Measurements from ENCODE around the gene ORM2.
"Not testable (repeated sequence)": the region's sequence is repeated elsewhere in the genome, so short reads cannot be mapped to it uniquely, and the experiment has no call there.

ORM2 gene

GRCh38 chr9:114329625-114330022 is at the start of gene ORM2:
ORM2 (plus strand) TSS chr9:114329869; CDS start chr9:114329905, 36 bp downstream.
- H3K27me3 ChIP-seq (ENCODE audit: control insufficient read depth, insufficient read depth, low read length): not testable (repeated sequence)

DNA sequence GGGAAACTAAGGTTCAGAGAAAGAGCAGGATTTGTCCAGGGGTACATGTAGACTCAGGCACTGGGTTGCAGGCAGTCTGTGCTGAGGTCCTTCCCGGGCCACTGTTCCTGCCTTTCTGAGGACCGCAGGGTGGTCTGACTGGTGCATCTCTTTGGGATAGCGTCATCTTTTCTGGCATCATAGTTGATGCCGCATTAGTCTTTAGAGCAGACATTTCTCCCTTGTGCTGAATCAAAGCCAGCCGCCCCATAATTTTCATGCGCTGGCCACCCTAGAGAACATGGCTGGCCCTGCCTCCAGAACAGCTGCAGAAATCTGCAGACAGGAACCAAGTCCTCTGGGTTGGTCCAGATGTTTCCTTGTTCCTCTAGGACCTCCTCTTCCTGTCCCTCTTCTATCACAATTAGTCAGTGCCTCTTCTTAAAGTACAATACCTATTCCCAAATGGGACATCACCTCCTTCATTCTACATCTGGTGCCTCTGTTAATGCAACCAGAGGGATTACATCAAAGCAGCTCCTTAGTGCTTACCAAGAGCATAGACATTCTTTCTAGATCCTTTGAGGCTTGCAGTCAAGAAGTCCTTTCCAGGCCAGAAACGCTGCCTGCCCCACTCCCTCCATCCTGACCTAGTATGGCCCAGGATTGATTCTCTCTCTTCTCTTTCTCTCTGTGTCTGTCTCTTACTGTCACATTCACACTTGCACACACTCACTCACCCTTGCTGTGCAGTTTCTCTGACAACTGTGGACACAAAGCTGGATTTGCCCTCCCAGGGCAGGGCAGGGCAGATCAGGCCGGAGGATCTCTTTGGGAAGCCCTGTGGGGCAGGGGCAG is 48.8 kb upstream of the ORM2 start:
- no peak overlapping the region for H3K27ac ChIP-seq (ENCODE audit: low read depth, low read length)
- no peaks in the 10 kb centered on the region for H3K9me3 ChIP-seq (ENCODE audit: control insufficient read depth, insufficient read depth, low read depth, low read length)
- H3K4me1 ChIP-seq (ENCODE audit: control insufficient read depth, insufficient read depth, low read length): peaks cover 8% of the 10 kb centered on the region; the same call in 1 of the 2 replicates
- H3K4me3 ChIP-seq (ENCODE audit: low read depth, low read length): no peak overlapping the region
- H3K27me3 ChIP-seq (ENCODE audit: control insufficient read depth, insufficient read depth, low read length): no peaks in the 10 kb centered on the region
- peaks cover 15% of the 10 kb centered on the region; the same call in 1 of the 2 replicates for H3K36me3 ChIP-seq (ENCODE audit: control insufficient read depth, insufficient read depth, low read length)
- H3K9ac ChIP-seq (ENCODE audit: low read length): no peak overlapping the region

More at GRCh38 chr9:114329625-114330022, at the start of gene ORM2:
- H3K4me3 ChIP-seq (ENCODE audit: low read depth, low read length); H3K9me3 ChIP-seq (ENCODE audit: control insufficient read depth, insufficient read depth, low read depth, low read length); H3K4me1 ChIP-seq (ENCODE audit: control insufficient read depth, insufficient read depth, low read length); H3K9ac ChIP-seq (ENCODE audit: low read length); H3K36me3 ChIP-seq (ENCODE audit: control insufficient read depth, insufficient read depth, low read length); H3K27ac ChIP-seq (ENCODE audit: low read depth, low read length): not testable (repeated sequence)

GRCh38 chr9:114281473-114282103 is 48.1 kb upstream of the ORM2 start:
- Histone ChIP-seq H3K36me3 (ENCODE audit: control insufficient read depth, insufficient read depth, low read length) (peaks cover 12% of the 10 kb centered on the region; the same call in 1 of the 2 replicates), H3K4me1 (ENCODE audit: control insufficient read depth, insufficient read depth, low read length) (peaks cover 9% of the 10 kb centered on the region; the same call in 1 of the 2 replicates), H3K4me3 (ENCODE audit: low read depth, low read length) (no peak overlapping the region), H3K9ac (ENCODE audit: low read length) (no peak overlapping the region), H3K9me3 (ENCODE audit: control insufficient read depth, insufficient read depth, low read depth, low read length) (no peaks in the 10 kb centered on the region), H3K27ac (ENCODE audit: low read depth, low read length) (no peak overlapping the region), H3K27me3 (ENCODE audit: control insufficient read depth, insufficient read depth, low read length) (no peaks in the 10 kb centered on the region)

GRCh38 chr9:114282104-114282485 is 47.6 kb upstream of the ORM2 start:
- no peaks in the 10 kb centered on the region for H3K9me3 ChIP-seq (ENCODE audit: control insufficient read depth, insufficient read depth, low read depth, low read length)
- H3K9ac ChIP-seq (ENCODE audit: low read length): no peak overlapping the region
- H3K27me3 ChIP-seq (ENCODE audit: control insufficient read depth, insufficient read depth, low read length): no peaks in the 10 kb centered on the region
- peaks cover 9% of the 10 kb centered on the region; the same call in 1 of the 2 replicates for H3K4me1 ChIP-seq (ENCODE audit: control insufficient read depth, insufficient read depth, low read length)
- H3K36me3 ChIP-seq (ENCODE audit: control insufficient read depth, insufficient read depth, low read length): peaks cover 12% of the 10 kb centered on the region; the same call in 1 of the 2 replicates
- H3K4me3 ChIP-seq (ENCODE audit: low read depth, low read length): no peak overlapping the region
- no peak overlapping the region for H3K27ac ChIP-seq (ENCODE audit: low read depth, low read length)

GRCh38 chr9:114282507-114282906 is 47.2 kb upstream of the ORM2 start:
- Histone ChIP-seq H3K9ac (ENCODE audit: low read length) (no peak overlapping the region), H3K27ac (ENCODE audit: low read depth, low read length) (no peak overlapping the region), H3K27me3 (ENCODE audit: control insufficient read depth, insufficient read depth, low read length) (no peaks in the 10 kb centered on the region), H3K9me3 (ENCODE audit: control insufficient read depth, insufficient read depth, low read depth, low read length) (no peaks in the 10 kb centered on the region), H3K4me3 (ENCODE audit: low read depth, low read length) (no peak overlapping the region), H3K4me1 (ENCODE audit: control insufficient read depth, insufficient read depth, low read length) (peaks cover 10% of the 10 kb centered on the region; the same call in 1 of the 2 replicates), H3K36me3 (ENCODE audit: control insufficient read depth, insufficient read depth, low read length) (peaks cover 12% of the 10 kb centered on the region; the same call in 1 of the 2 replicates)

DNA sequence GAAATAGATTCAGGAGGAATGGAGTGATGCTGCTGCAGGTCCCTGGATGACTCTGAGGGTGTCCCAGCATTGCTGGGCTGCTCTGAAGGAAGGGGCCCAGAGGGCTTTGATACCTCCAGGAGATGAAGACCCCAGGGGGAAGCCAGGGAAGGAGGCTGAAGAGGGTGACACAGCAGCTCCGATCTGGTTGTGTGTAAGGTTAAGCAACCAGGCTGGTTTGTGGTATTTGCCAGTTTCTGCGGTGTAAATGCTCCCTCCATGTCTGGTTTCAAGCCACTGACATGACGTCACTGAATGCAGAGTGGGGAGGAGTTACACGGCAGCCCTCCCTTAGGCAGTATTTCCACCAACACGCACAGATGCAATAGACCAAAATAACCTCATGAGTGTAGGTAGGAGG is 46.7 kb upstream of the ORM2 start:
- H3K4me3 ChIP-seq (ENCODE audit: low read depth, low read length): no peak overlapping the region
- H3K36me3 ChIP-seq (ENCODE audit: control insufficient read depth, insufficient read depth, low read length): peaks cover 14% of the 10 kb centered on the region; the same call in 1 of the 2 replicates
- no peak overlapping the region for H3K27ac ChIP-seq (ENCODE audit: low read depth, low read length)
- no peak overlapping the region for H3K9ac ChIP-seq (ENCODE audit: low read length)
- H3K4me1 ChIP-seq (ENCODE audit: control insufficient read depth, insufficient read depth, low read length): peaks cover 14% of the 10 kb centered on the region
- no peaks in the 10 kb centered on the region for H3K27me3 ChIP-seq (ENCODE audit: control insufficient read depth, insufficient read depth, low read length)
- H3K9me3 ChIP-seq (ENCODE audit: control insufficient read depth, insufficient read depth, low read depth, low read length): no peaks in the 10 kb centered on the region

GRCh38 chr9:114283551-114284111 is 46.0 kb upstream of the ORM2 start:
- Histone ChIP-seq H3K27ac (ENCODE audit: low read depth, low read length) (no peak overlapping the region), H3K27me3 (ENCODE audit: control insufficient read depth, insufficient read depth, low read length) (no peaks in the 10 kb centered on the region), H3K9ac (ENCODE audit: low read length) (no peak overlapping the region), H3K4me3 (ENCODE audit: low read depth, low read length) (no peak overlapping the region), H3K36me3 (ENCODE audit: control insufficient read depth, insufficient read depth, low read length) (peaks cover 16% of the 10 kb centered on the region; the same call in 1 of the 2 replicates), H3K4me1 (ENCODE audit: control insufficient read depth, insufficient read depth, low read length) (peaks cover 21% of the 10 kb centered on the region), H3K9me3 (ENCODE audit: control insufficient read depth, insufficient read depth, low read depth, low read length) (no peaks in the 10 kb centered on the region)

DNA sequence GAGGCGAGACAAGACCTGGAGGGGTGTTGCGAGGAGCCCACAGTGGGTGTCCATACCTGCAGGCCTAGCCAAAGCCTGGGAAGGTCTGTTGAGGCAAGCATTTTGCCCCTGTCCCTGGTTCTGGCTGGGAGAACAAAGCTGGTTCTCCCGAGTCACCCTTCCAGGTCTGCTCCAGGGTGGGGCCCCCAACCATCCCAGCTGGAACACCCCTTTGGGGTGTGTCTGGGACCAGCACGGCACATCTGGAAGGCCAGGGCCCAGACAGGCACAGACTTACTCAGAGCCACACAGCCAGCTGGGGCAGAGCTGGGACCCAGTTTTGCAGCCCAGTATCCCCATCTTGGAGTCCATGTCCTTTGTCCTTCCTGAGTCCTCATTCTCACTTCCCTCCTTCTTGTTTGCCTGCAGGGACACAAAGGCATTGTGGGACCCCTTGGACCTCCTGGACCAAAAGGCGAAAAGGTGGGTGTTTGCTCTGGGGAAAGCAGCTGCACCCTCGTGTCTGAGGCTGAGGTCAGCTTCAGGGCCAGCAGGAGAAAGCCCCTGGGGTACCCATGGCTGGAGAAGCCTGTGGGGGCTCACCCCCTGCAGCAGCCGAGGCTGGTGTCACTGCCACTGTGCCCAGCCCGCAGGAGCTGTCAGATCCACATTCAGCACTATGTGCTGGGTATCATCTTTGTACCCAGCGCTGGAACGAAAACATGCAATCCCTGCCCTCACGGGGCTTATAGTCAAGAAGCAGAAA is 45.2 kb upstream of the ORM2 start:
- Histone ChIP-seq H3K9ac (ENCODE audit: low read length) (no peak overlapping the region), H3K9me3 (ENCODE audit: control insufficient read depth, insufficient read depth, low read depth, low read length) (no peaks in the 10 kb centered on the region), H3K36me3 (ENCODE audit: control insufficient read depth, insufficient read depth, low read length) (peaks cover 12% of the 10 kb centered on the region; the same call in 1 of the 2 replicates), H3K27ac (ENCODE audit: low read depth, low read length) (no peak overlapping the region), H3K4me1 (ENCODE audit: control insufficient read depth, insufficient read depth, low read length) (peaks cover 23% of the 10 kb centered on the region), H3K27me3 (ENCODE audit: control insufficient read depth, insufficient read depth, low read length) (no peaks in the 10 kb centered on the region), H3K4me3 (ENCODE audit: low read depth, low read length) (no peak overlapping the region)

DNA sequence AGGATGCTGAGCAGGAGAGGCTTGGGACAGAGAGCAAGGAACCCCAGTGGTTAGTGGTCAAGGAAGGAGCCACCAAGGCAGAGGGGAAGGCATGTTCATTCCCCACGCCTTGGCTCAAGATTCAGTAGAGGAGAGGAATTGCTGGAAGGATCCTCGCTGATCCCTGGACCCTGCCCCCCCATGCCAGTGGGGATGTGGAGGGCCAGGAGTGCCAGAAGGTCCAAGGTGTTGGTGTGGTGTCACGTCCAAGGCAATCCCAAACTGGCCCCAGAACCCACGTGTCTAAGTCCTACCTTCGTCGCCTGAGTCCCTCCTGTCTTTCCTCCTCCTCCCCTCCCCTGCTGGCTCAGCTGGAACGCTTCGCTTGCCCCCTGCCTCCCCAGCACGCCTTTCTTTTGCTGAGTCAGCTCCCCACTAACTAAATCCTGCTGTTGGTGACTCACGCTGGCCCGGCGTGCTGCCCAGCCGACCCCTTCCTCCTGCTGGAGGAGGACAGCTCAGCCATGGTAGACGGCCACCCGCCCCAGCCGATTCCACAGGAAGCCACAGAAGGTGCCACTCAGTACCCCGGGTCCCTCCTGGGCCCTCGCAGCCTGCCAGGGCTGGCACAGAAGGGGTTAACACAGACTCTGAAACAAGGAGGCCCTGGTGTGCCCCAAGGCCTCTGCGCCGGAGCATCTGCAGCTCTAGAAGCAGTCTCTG is 44.4 kb upstream of the ORM2 start:
- no peaks in the 10 kb centered on the region for H3K9me3 ChIP-seq (ENCODE audit: control insufficient read depth, insufficient read depth, low read depth, low read length)
- H3K36me3 ChIP-seq (ENCODE audit: control insufficient read depth, insufficient read depth, low read length): peaks cover 12% of the 10 kb centered on the region; the same call in 1 of the 2 replicates
- no peak overlapping the region for H3K4me3 ChIP-seq (ENCODE audit: low read depth, low read length)
- H3K27ac ChIP-seq (ENCODE audit: low read depth, low read length): no peak overlapping the region
- no peaks in the 10 kb centered on the region for H3K27me3 ChIP-seq (ENCODE audit: control insufficient read depth, insufficient read depth, low read length)
- H3K4me1 ChIP-seq (ENCODE audit: control insufficient read depth, insufficient read depth, low read length): peaks cover 23% of the 10 kb centered on the region
- H3K9ac ChIP-seq (ENCODE audit: low read length): no peak overlapping the region

GRCh38 chr9:114286146-114286679 is 43.5 kb upstream of the ORM2 start:
- Histone ChIP-seq H3K9me3 (ENCODE audit: control insufficient read depth, insufficient read depth, low read depth, low read length) (no peaks in the 10 kb centered on the region), H3K27me3 (ENCODE audit: control insufficient read depth, insufficient read depth, low read length) (no peaks in the 10 kb centered on the region), H3K9ac (ENCODE audit: low read length) (no peak overlapping the region), H3K27ac (ENCODE audit: low read depth, low read length) (no peak overlapping the region), H3K4me1 (ENCODE audit: control insufficient read depth, insufficient read depth, low read length) (peaks cover 23% of the 10 kb centered on the region), H3K4me3 (ENCODE audit: low read depth, low read length) (no peak overlapping the region), H3K36me3 (ENCODE audit: control insufficient read depth, insufficient read depth, low read length) (peaks cover 12% of the 10 kb centered on the region; the same call in 1 of the 2 replicates)
